ENCODE measurements around the gene HRAS. TPM values are rescaled to one million over a fixed set of nuclear protein-coding genes. Genes with fewer than 3 reads are reported as not detected.
A peak's percentile ranks its signal among the peaks of the same experiment; 100 is the strongest.

The HRAS gene
- total and polyA plus RNA-seq, 2 of the 13 experiments (the other 11 are each of a cell fraction or from before 2014, with no cell fraction given) = 32.9 to 50.0 TPM

DNA sequence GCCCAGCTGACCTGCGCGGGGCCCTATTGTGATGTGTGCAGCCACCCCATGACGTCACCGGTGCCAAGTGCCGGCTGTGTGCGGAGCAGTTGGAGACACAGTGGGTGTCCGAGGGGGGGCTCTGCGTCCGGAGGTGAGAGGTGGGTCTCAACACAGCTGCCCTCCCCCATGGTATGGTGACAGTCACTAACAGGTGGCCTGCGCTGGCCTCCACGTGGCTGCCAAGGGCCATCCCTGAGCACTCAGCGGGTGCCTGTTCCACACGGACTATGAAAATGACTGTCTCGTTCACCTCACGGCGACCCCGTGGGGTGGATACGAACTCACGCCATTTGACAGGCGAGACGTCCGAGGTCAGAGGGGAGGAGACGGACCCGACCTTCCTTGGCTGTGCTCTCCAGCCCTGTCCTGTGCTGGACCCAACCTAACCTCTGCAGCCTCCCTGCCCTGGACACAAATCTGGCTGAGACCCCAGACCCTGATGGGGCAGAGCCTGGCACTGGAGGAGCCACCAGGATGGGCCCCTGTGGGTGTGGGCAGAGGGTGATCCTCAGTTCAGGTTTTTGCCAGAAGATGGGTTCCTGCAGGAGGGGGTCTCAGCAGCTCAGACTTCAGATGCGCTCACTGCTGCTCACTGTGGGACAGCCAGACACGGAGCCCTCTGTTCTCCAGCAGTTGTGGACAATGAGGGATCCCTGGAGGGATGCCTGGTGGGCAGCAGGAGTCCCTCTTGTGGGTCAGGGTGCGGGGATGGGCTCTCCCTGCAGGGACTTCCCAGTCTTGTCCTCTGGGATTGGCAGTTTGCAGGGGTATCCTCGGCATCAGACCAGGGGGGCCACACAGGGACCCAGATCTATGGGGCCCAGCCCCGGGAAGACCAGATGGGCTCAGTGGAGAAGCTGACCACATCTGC lies 6.3 kb downstream of the HRAS start (continued):
- no peak for TF ChIP-seq CBX2 (IDR thresholded peaks at IDR 0.05; ENCODE audit: low read depth, low read length)
- TF ChIP-seq CBX2 (CRISPR knock-in tag; IDR thresholded peaks at IDR 0.05; ENCODE audit: low read depth) = no peak
- TF ChIP-seq CREB1 (IDR thresholded peaks at IDR 0.05) = peak; percentile 90
- no peak for TF ChIP-seq CREB1 (CRISPR knock-in tag; IDR thresholded peaks at IDR 0.05)
- TF ChIP-seq, protein P1, sequence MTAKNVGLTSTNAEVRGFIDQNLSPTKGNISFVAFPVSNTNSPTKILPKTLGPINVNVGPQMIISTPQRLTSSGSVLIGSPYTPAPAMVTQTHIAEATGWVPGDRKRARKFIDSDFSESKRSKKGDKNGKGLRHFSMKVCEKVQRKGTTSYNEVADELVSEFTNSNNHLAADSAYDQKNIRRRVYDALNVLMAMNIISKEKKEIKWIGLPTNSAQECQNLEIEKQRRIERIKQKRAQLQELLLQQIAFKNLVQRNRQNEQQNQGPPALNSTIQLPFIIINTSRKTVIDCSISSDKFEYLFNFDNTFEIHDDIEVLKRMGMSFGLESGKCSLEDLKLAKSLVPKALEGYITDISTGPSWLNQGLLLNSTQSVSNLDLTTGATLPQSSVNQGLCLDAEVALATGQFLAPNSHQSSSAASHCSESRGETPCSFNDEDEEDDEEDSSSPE (CRISPR knock-in tag; IDR thresholded peaks at IDR 0.05) = no peak
- TF ChIP-seq, protein P2, sequence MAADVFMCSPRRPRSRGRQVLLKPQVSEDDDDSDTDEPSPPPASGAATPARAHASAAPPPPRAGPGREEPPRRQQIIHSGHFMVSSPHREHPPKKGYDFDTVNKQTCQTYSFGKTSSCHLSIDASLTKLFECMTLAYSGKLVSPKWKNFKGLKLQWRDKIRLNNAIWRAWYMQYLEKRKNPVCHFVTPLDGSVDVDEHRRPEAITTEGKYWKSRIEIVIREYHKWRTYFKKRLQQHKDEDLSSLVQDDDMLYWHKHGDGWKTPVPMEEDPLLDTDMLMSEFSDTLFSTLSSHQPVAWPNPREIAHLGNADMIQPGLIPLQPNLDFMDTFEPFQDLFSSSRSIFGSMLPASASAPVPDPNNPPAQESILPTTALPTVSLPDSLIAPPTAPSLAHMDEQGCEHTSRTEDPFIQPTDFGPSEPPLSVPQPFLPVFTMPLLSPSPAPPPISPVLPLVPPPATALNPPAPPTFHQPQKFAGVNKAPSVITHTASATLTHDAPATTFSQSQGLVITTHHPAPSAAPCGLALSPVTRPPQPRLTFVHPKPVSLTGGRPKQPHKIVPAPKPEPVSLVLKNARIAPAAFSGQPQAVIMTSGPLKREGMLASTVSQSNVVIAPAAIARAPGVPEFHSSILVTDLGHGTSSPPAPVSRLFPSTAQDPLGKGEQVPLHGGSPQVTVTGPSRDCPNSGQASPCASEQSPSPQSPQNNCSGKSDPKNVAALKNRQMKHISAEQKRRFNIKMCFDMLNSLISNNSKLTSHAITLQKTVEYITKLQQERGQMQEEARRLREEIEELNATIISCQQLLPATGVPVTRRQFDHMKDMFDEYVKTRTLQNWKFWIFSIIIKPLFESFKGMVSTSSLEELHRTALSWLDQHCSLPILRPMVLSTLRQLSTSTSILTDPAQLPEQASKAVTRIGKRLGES (CRISPR knock-in tag; IDR thresholded peaks at IDR 0.05; ENCODE audit: borderline replicate concordance) = no peak
- TF ChIP-seq ZNF605 (CRISPR knock-in tag; IDR thresholded peaks at IDR 0.05) = no peak
- TF ChIP-seq, protein P3, sequence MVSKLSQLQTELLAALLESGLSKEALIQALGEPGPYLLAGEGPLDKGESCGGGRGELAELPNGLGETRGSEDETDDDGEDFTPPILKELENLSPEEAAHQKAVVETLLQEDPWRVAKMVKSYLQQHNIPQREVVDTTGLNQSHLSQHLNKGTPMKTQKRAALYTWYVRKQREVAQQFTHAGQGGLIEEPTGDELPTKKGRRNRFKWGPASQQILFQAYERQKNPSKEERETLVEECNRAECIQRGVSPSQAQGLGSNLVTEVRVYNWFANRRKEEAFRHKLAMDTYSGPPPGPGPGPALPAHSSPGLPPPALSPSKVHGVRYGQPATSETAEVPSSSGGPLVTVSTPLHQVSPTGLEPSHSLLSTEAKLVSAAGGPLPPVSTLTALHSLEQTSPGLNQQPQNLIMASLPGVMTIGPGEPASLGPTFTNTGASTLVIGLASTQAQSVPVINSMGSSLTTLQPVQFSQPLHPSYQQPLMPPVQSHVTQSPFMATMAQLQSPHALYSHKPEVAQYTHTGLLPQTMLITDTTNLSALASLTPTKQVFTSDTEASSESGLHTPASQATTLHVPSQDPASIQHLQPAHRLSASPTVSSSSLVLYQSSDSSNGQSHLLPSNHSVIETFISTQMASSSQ (IDR thresholded peaks at IDR 0.05; ENCODE audit: low read depth) = no peak
- TF ChIP-seq, protein P3 (CRISPR knock-in tag; IDR thresholded peaks at IDR 0.05; ENCODE audit: borderline replicate concordance) = no peak
- TF ChIP-seq AKAP8 (CRISPR knock-in tag; IDR thresholded peaks at IDR 0.05) = no peak
- TF ChIP-seq, protein P4, sequence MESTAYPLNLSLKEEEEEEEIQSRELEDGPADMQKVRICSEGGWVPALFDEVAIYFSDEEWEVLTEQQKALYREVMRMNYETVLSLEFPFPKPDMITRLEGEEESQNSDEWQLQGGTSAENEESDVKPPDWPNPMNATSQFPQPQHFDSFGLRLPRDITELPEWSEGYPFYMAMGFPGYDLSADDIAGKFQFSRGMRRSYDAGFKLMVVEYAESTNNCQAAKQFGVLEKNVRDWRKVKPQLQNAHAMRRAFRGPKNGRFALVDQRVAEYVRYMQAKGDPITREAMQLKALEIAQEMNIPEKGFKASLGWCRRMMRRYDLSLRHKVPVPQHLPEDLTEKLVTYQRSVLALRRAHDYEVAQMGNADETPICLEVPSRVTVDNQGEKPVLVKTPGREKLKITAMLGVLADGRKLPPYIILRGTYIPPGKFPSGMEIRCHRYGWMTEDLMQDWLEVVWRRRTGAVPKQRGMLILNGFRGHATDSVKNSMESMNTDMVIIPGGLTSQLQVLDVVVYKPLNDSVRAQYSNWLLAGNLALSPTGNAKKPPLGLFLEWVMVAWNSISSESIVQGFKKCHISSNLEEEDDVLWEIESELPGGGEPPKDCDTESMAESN (CRISPR knock-in tag; conservative IDR thresholded peaks at IDR 0.05) = no peak
- TF ChIP-seq ZNF781 (CRISPR knock-in tag; IDR thresholded peaks at IDR 0.05; ENCODE audit: borderline replicate concordance, not compliant biosample characterization) = no peak
- TF ChIP-seq ELF4 (CRISPR knock-in tag; IDR thresholded peaks at IDR 0.05; ENCODE audit: borderline replicate concordance) = no peak
- no peak for TF ChIP-seq HDAC6 (IDR thresholded peaks at IDR 0.05; ENCODE audit: low read depth, low read length)
- TF ChIP-seq, protein P5, sequence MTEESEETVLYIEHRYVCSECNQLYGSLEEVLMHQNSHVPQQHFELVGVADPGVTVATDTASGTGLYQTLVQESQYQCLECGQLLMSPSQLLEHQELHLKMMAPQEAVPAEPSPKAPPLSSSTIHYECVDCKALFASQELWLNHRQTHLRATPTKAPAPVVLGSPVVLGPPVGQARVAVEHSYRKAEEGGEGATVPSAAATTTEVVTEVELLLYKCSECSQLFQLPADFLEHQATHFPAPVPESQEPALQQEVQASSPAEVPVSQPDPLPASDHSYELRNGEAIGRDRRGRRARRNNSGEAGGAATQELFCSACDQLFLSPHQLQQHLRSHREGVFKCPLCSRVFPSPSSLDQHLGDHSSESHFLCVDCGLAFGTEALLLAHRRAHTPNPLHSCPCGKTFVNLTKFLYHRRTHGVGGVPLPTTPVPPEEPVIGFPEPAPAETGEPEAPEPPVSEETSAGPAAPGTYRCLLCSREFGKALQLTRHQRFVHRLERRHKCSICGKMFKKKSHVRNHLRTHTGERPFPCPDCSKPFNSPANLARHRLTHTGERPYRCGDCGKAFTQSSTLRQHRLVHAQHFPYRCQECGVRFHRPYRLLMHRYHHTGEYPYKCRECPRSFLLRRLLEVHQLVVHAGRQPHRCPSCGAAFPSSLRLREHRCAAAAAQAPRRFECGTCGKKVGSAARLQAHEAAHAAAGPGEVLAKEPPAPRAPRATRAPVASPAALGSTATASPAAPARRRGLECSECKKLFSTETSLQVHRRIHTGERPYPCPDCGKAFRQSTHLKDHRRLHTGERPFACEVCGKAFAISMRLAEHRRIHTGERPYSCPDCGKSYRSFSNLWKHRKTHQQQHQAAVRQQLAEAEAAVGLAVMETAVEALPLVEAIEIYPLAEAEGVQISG (CRISPR knock-in tag; IDR thresholded peaks at IDR 0.05) = no peak
